HepG2 (cell line): ENCODE data around the gene PHOSPHO2. TPM values are rescaled to one million over a fixed set of nuclear protein-coding genes. Genes with fewer than 3 reads are reported as not detected.
A peak's percentile ranks its signal among the peaks of the same experiment; 100 is the strongest.

ENCODE experiments used
- ARID2 ChIP-seq: sonication (generic); formaldehyde crosslinking; IDR thresholded peaks from 2 replicates; pipeline ENCODE4 v1.8.1; 2022; ENCODE audit warnings: mild to moderate bottlenecking, missing genetic modification reagents, borderline replicate concordance
- CBFB ChIP-seq: sonication (generic); formaldehyde crosslinking; IDR thresholded peaks from 2 replicates; pipeline ENCODE4 v1.4.0; 2020; ENCODE audit warnings: missing genetic modification reagents
- ISX ChIP-seq: sonication (generic); formaldehyde crosslinking; conservative IDR thresholded peaks from 2 replicates; pipeline ENCODE4 v1.5.0; 2020; ENCODE audit warnings: missing genetic modification reagents
- KAT7 ChIP-seq: IDR thresholded peaks from 2 replicates; pipeline ENCODE4 v1.6.1; 2018; ENCODE audit warnings: borderline replicate concordance, missing compliant biosample characterization
- MIER2 ChIP-seq: IDR thresholded peaks from 2 replicates; pipeline ENCODE4 v1.6.1; 2016; ENCODE audit warnings: missing biosample characterization, missing genetic modification reagents
- NONO ChIP-seq, 2 experiments: fragments of 450-650 bp in 1 of 2; sonication (generic) in 1 of 2; formaldehyde crosslinking in 1 of 2; IDR thresholded peaks in 1 of 2; conservative IDR thresholded peaks in 1 of 2; 2 replicates each; pipeline versions ENCODE4 v1.6.1 to v1.8.0; 2017 to 2022; ENCODE audit warnings: mild to moderate bottlenecking in 1 of 2, missing genetic modification reagents in 1 of 2, moderate library complexity in 1 of 2
- NR2F6 ChIP-seq, 2 experiments: IDR thresholded peaks; 2 replicates each; pipeline ENCODE4 v1.6.1; 2016; ENCODE audit warnings: antibody characterized with exemption in 1 of 2, mild to moderate bottlenecking in 1 of 2
- SIX1 ChIP-seq: sonication (generic); formaldehyde crosslinking; IDR thresholded peaks from 2 replicates; pipeline ENCODE4 v1.4.0; 2020; ENCODE audit warnings: missing genetic modification reagents, borderline replicate concordance
- SOX13 ChIP-seq, 3 experiments: fragments of 450-650 bp in 1 of 3; sonication (generic) in 1 of 3; formaldehyde crosslinking in 1 of 3; IDR thresholded peaks in 2 of 3; conservative IDR thresholded peaks in 1 of 3; 2 replicates each; pipeline versions ENCODE4 v1.5.0 to v1.6.1; 2016 to 2020; ENCODE audit warnings: antibody characterized with exemption in 1 of 3, mild to moderate bottlenecking in 1 of 3, missing compliant biosample characterization in 1 of 3, missing genetic modification reagents in 1 of 3, moderate library complexity in 1 of 3
- XRCC5 ChIP-seq: fragments of 200-400 bp; formaldehyde crosslinking; optimal IDR thresholded peaks from 2 replicates; pipeline ENCODE3; 2017; ENCODE audit warnings: mild to moderate bottlenecking, low read length
- ZBTB3 ChIP-seq: sonication (generic); formaldehyde crosslinking; IDR thresholded peaks from 2 replicates; pipeline ENCODE4 v1.4.0; 2020; ENCODE audit warnings: low read depth, mild to moderate bottlenecking, moderate library complexity, missing genetic modification reagents, borderline replicate concordance
- ZFP37 ChIP-seq: sonication (generic); formaldehyde crosslinking; IDR thresholded peaks from 2 replicates; pipeline ENCODE4 v1.4.0; 2020; ENCODE audit warnings: missing genetic modification reagents, borderline replicate concordance
- ZNF484 ChIP-seq: sonication (generic); formaldehyde crosslinking; IDR thresholded peaks from 2 replicates; pipeline ENCODE4 v1.5.1; 2020; ENCODE audit warnings: mild to moderate bottlenecking, low read depth, missing genetic modification reagents, borderline replicate concordance
- ZNF878 ChIP-seq: sonication (generic); formaldehyde crosslinking; IDR thresholded peaks from 2 replicates; pipeline ENCODE4 v1.8.1; 2023; ENCODE audit warnings: mild to moderate bottlenecking, missing genetic modification reagents, moderate library complexity
- ZSCAN9 ChIP-seq: IDR thresholded peaks from 2 replicates; pipeline ENCODE4 v1.6.1; 2016; ENCODE audit warnings: borderline replicate concordance
- polyA plus RNA-seq, 8 experiments: library from polyadenylated mRNA; depleted of rRNA in 3 of 8; stranded (reverse) in 7 of 8; unstranded in 1 of 8; fragments of >200 nt; fragmentation: Illumina TruSeq in 4 of 8; extraction: Trizol in 4 of 8; gene quantifications; 2 replicates each; pipeline versions ENCODE4 v1.2.1 to v1.2.3, GENCODE V29; 2011 to 2016; ENCODE audit warnings: low read depth in 4 of 8, missing spikeins in 1 of 8, mixed read lengths in 1 of 8; ENCODE audit not compliant: insufficient read depth in 1 of 8
- total RNA-seq, 5 experiments: library from RNA; depleted of rRNA; stranded (reverse); fragments of >200 nt; fragmentation: Illumina TruSeq; extraction: Trizol; gene quantifications; 2 replicates each; pipeline ENCODE4 v1.2.3, GENCODE V29; 2016; ENCODE audit warnings: low read depth in 1 of 5
- TF ChIP-seq, protein P1 (sequence below): sonication (generic); formaldehyde crosslinking; IDR thresholded peaks from 2 replicates; pipeline ENCODE4 v1.4.0; 2020; ENCODE audit warnings: missing genetic modification reagents
- TF ChIP-seq, protein P2 (sequence below): sonication (generic); formaldehyde crosslinking; IDR thresholded peaks from 2 replicates; pipeline ENCODE4 v1.5.0; 2020; ENCODE audit warnings: missing genetic modification reagents
- TF ChIP-seq, protein P3 (sequence below), 2 experiments: sonication (generic) in 1 of 2; formaldehyde crosslinking in 1 of 2; IDR thresholded peaks; 2 replicates each; pipeline versions ENCODE4 v1.4.0 to v1.6.1; 2018 to 2020; ENCODE audit warnings: missing genetic modification reagents in 2 of 2, borderline replicate concordance in 1 of 2, low read depth in 1 of 2, mild to moderate bottlenecking in 1 of 2, missing biosample characterization in 1 of 2
- TF ChIP-seq, protein P4 (sequence below): sonication (generic); formaldehyde crosslinking; IDR thresholded peaks from 2 replicates; pipeline ENCODE4 v1.4.0; 2020; ENCODE audit warnings: missing genetic modification reagents

The PHOSPHO2 gene
- total and polyA plus RNA-seq, 2 of the 13 experiments (the other 11 are each of a cell fraction or from before 2014, with no cell fraction given), result 6.1 to 11.4 TPM

DNA sequence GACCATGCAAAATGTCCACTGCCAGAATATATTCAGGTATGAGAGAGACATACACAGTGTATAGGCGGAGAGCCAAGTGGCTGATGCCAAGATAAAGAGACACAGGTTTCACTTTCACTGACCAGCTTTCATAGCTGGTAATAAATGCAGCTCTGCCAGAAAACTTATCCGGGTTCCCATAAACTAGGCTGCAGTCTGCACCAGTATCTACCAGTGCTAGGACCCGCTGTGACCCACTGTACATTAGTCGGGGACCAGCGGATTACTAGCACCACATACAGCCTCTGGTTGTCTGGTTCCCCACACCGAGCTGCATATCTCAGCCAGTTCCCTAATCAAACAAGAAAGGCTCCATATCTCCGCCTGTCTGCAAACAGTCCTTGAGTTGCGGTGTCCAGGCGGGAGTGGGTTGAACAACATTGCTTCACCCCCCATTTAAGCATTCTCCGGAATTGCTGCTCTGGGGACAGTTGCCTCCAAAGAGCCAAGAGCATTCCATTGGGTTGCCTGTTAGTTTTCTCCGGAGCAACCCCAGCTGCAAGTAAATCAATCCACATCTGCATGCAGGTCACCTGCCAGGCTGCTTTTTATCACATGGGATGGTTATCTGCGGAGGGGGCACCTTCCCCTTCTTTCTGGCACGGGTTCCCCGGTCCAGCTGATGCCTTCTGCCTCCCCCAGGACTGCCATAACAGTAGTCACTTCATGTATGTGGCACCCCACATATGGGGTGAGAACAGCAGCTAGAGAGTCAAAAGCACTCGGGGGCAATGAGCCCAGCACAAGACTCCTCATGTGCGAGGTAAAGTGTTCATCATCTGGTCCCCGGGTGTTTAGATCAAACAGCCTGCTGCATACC lies 21.3 kb downstream of the PHOSPHO2 start (continued):
- TF ChIP-seq, protein P1, sequence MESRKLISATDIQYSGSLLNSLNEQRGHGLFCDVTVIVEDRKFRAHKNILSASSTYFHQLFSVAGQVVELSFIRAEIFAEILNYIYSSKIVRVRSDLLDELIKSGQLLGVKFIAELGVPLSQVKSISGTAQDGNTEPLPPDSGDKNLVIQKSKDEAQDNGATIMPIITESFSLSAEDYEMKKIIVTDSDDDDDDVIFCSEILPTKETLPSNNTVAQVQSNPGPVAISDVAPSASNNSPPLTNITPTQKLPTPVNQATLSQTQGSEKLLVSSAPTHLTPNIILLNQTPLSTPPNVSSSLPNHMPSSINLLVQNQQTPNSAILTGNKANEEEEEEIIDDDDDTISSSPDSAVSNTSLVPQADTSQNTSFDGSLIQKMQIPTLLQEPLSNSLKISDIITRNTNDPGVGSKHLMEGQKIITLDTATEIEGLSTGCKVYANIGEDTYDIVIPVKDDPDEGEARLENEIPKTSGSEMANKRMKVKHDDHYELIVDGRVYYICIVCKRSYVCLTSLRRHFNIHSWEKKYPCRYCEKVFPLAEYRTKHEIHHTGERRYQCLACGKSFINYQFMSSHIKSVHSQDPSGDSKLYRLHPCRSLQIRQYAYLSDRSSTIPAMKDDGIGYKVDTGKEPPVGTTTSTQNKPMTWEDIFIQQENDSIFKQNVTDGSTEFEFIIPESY, result 0 out of 2 replicates have a peak, but pooled peaks have one; percentile 40
- TF ChIP-seq ZSCAN9 (CRISPR knock-in tag) (peak; percentile 63; the same call in 1 of the 2 replicates), ARID2 (peak; percentile 31; the same call in 1 of the 2 replicates), ZNF878 (peak; percentile 69; the same call in 1 of the 2 replicates), XRCC5 (peak; percentile 25), ZNF484 (CRISPR knock-in tag) (no peak), MIER2 (0 out of 2 replicates have a peak, but pooled peaks have one; percentile 62), NR2F6 (IDR thresholded peaks at IDR 0.05) (peak; percentile 58; the same call in 1 of the 2 replicates), NR2F6 (CRISPR knock-in tag; IDR thresholded peaks at IDR 0.05) (peak; percentile 51), ZBTB3 (CRISPR knock-in tag) (no peak), SOX13 (IDR thresholded peaks at IDR 0.05) (peak; percentile 39; the same call in 1 of the 2 replicates), SOX13 (CRISPR knock-in tag; conservative IDR thresholded peaks at IDR 0.05 in 1 of 2, IDR thresholded peaks at IDR 0.05 in 1 of 2) (peak; percentile 90; a peak in 3 of 4 replicates), ISX (no peak), SIX1 (CRISPR knock-in tag) (0 out of 2 replicates have a peak, but pooled peaks have one; percentile 53), CBFB (CRISPR knock-in tag) (peak; percentile 98), KAT7 (CRISPR knock-in tag) (peak; percentile 56; the same call in 1 of the 2 replicates), ZFP37 (CRISPR knock-in tag) (0 out of 2 replicates have a peak, but pooled peaks have one; percentile 30), NONO (IDR thresholded peaks at IDR 0.05) (no peak), NONO (CRISPR knock-in tag; conservative IDR thresholded peaks at IDR 0.05) (peak; percentile 87)
- TF ChIP-seq, protein P2, sequence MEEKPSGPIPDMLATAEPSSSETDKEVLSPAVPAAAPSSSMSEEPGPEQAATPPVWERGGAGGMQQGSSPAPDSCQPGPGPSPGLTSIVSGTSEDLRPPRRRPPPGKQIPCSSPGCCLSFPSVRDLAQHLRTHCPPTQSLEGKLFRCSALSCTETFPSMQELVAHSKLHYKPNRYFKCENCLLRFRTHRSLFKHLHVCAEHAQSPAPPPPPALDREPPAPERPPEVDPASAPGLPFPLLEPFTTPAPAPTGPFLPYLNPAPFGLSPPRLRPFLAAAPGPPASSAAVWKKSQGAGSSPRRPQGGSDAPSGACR (CRISPR knock-in tag), result peak; percentile 50; the same call in 1 of the 2 replicates
- TF ChIP-seq, protein P3, sequence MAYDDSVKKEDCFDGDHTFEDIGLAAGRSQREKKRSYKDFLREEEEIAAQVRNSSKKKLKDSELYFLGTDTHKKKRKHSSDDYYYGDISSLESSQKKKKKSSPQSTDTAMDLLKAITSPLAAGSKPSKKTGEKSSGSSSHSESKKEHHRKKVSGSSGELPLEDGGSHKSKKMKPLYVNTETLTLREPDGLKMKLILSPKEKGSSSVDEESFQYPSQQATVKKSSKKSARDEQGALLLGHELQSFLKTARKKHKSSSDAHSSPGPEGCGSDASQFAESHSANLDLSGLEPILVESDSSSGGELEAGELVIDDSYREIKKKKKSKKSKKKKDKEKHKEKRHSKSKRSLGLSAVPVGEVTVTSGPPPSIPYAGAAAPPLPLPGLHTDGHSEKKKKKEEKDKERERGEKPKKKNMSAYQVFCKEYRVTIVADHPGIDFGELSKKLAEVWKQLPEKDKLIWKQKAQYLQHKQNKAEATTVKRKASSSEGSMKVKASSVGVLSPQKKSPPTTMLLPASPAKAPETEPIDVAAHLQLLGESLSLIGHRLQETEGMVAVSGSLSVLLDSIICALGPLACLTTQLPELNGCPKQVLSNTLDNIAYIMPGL (CRISPR knock-in tag; IDR thresholded peaks at IDR 0.05; ENCODE audit: borderline replicate concordance in 1 of 2, low read depth in 1 of 2), result no peak
- TF ChIP-seq, protein P4, sequence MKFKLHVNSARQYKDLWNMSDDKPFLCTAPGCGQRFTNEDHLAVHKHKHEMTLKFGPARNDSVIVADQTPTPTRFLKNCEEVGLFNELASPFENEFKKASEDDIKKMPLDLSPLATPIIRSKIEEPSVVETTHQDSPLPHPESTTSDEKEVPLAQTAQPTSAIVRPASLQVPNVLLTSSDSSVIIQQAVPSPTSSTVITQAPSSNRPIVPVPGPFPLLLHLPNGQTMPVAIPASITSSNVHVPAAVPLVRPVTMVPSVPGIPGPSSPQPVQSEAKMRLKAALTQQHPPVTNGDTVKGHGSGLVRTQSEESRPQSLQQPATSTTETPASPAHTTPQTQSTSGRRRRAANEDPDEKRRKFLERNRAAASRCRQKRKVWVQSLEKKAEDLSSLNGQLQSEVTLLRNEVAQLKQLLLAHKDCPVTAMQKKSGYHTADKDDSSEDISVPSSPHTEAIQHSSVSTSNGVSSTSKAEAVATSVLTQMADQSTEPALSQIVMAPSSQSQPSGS (CRISPR knock-in tag), result peak; percentile 77; the same call in 1 of the 2 replicates
